GM23338 (cell line): ENCODE data around the gene GFPT2.

ENCODE experiments used
- POLR2AphosphoS5 ChIP-seq: IDR thresholded peaks from 2 replicates; pipeline ENCODE4 v1.6.1; 2016; ENCODE audit warnings: antibody characterized with exemption, low read depth
- TF ChIP-seq, protein P1 (sequence below), 2 experiments: fragments of 200-600 bp in 1 of 2; sonication (generic) in 1 of 2; conservative IDR thresholded peaks; 2 replicates each; pipeline versions ENCODE4 v1.5.1 to v1.6.1; 2016 to 2017; ENCODE audit warnings: antibody characterized with exemption in 2 of 2, low read depth in 2 of 2, mild to moderate bottlenecking in 2 of 2, moderate library complexity in 1 of 2

- TF ChIP-seq POLR2AphosphoS5, result no peak
- TF ChIP-seq, protein P1, sequence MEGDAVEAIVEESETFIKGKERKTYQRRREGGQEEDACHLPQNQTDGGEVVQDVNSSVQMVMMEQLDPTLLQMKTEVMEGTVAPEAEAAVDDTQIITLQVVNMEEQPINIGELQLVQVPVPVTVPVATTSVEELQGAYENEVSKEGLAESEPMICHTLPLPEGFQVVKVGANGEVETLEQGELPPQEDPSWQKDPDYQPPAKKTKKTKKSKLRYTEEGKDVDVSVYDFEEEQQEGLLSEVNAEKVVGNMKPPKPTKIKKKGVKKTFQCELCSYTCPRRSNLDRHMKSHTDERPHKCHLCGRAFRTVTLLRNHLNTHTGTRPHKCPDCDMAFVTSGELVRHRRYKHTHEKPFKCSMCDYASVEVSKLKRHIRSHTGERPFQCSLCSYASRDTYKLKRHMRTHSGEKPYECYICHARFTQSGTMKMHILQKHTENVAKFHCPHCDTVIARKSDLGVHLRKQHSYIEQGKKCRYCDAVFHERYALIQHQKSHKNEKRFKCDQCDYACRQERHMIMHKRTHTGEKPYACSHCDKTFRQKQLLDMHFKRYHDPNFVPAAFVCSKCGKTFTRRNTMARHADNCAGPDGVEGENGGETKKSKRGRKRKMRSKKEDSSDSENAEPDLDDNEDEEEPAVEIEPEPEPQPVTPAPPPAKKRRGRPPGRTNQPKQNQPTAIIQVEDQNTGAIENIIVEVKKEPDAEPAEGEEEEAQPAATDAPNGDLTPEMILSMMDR (conservative IDR thresholded peaks at IDR 0.05; ENCODE audit: low read depth in 2 of 2), result no peak
These were observed 28.8 kb upstream of the GFPT2 start for GRCh38 chr5:180381851-180382480.
